ENCODE data around the gene LAPTM4A. TPM values are rescaled to one million over a fixed set of nuclear protein-coding genes. Genes with fewer than 3 reads are reported as not detected.

LAPTM4A gene
- total RNA-seq, 1 experiment from 2014 or later: 123 TPM

DNA sequence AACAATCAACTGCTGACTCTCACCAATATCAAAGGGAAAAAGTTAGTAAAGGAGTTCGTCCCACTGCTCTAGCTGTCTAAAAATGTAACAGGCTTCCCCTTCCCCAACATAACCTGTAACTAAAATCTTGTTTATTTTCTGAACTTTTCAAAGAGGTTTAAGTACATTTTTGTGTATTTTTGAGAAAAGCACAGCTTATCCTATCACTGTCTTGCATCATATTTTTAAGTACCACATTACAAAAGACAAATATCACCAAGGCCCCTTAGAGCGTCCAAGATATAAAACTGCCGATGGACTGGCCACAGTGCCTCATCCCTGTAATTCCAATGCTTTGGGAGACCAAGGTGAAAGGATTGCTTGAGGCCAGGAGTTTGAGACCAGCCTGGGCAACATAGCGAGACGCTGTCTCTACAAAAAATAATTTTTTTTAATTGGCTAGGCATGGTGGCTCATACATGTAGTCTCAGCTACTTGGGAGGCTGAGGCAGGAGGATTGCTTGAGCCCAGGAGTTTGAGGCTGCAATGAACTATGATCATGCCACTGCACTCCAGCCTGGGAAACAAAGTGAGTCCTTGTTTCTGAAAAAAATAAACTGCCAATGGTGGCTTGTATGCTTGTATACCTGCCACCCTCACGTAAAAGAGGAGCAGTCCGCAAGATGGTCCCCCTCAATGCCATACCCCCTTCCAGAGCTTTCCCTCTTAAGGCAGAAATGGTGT, 21.2 kb upstream of the LAPTM4A start:
- CTCF ChIA-PET: no interaction called here
- no peak for TF ChIP-seq POLR2AphosphoS5 (IDR thresholded peaks at IDR 0.05; ENCODE audit: low read depth, low read length)
- no peak for TF ChIP-seq SIN3A (IDR thresholded peaks at IDR 0.05; ENCODE audit: borderline replicate concordance, insufficient read depth, low read depth, low read length)
- no peak for TF ChIP-seq TCF7L2 (IDR thresholded peaks at IDR 0.05; ENCODE audit: low read depth, low read length)
- TF ChIP-seq, protein P1, sequence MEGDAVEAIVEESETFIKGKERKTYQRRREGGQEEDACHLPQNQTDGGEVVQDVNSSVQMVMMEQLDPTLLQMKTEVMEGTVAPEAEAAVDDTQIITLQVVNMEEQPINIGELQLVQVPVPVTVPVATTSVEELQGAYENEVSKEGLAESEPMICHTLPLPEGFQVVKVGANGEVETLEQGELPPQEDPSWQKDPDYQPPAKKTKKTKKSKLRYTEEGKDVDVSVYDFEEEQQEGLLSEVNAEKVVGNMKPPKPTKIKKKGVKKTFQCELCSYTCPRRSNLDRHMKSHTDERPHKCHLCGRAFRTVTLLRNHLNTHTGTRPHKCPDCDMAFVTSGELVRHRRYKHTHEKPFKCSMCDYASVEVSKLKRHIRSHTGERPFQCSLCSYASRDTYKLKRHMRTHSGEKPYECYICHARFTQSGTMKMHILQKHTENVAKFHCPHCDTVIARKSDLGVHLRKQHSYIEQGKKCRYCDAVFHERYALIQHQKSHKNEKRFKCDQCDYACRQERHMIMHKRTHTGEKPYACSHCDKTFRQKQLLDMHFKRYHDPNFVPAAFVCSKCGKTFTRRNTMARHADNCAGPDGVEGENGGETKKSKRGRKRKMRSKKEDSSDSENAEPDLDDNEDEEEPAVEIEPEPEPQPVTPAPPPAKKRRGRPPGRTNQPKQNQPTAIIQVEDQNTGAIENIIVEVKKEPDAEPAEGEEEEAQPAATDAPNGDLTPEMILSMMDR (IDR thresholded peaks at IDR 0.05): no peak
- TF ChIP-seq, protein P2, sequence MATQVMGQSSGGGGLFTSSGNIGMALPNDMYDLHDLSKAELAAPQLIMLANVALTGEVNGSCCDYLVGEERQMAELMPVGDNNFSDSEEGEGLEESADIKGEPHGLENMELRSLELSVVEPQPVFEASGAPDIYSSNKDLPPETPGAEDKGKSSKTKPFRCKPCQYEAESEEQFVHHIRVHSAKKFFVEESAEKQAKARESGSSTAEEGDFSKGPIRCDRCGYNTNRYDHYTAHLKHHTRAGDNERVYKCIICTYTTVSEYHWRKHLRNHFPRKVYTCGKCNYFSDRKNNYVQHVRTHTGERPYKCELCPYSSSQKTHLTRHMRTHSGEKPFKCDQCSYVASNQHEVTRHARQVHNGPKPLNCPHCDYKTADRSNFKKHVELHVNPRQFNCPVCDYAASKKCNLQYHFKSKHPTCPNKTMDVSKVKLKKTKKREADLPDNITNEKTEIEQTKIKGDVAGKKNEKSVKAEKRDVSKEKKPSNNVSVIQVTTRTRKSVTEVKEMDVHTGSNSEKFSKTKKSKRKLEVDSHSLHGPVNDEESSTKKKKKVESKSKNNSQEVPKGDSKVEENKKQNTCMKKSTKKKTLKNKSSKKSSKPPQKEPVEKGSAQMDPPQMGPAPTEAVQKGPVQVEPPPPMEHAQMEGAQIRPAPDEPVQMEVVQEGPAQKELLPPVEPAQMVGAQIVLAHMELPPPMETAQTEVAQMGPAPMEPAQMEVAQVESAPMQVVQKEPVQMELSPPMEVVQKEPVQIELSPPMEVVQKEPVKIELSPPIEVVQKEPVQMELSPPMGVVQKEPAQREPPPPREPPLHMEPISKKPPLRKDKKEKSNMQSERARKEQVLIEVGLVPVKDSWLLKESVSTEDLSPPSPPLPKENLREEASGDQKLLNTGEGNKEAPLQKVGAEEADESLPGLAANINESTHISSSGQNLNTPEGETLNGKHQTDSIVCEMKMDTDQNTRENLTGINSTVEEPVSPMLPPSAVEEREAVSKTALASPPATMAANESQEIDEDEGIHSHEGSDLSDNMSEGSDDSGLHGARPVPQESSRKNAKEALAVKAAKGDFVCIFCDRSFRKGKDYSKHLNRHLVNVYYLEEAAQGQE (IDR thresholded peaks at IDR 0.05; ENCODE audit: insufficient read depth in 1 of 2, low read depth in 2 of 2, low read length in 1 of 2): no peak
- H3K4me1 ChIP-seq (ENCODE audit: control insufficient read depth, insufficient read depth, low read length): peaks cover 3% of the 10 kb centered on the region; the same call in 1 of the 2 replicates
- POLR2A ChIA-PET: no interaction called here
- no TSS peak for BruUV-seq (replicated peaks)
- H3K9me3 ChIP-seq (ENCODE audit: control insufficient read depth, insufficient read depth, low read depth, low read length): no peaks in the 10 kb centered on the region
- no peak for DNase-seq (ENCODE audit: low read depth, low spot score)
- in situ Hi-C loops (cut with HindIII; ENCODE audit: low pct_unique_long_range_greater_than_20kb, low sequenced_read_pairs) (no loop called here), intact Hi-C loops (cut with micrococcal nuclease; ENCODE audit: unreplicated experiment) (no loop called here)
- ATAC-seq: no peak
- no peaks in the 10 kb centered on the region for H3K36me3 ChIP-seq (ENCODE audit: control insufficient read depth, insufficient read depth, low read length)
- H3K27ac ChIP-seq (ENCODE audit: low read length): no peak overlapping the region; the same call in 1 of the 2 replicates
- no peak overlapping the region for H3K4me3 ChIP-seq (ENCODE audit: low read depth in 2 of 2, low read length in 2 of 2)
- no peaks in the 10 kb centered on the region for H3K27me3 ChIP-seq (ENCODE audit: control insufficient read depth, insufficient read depth, low read length)

DNA sequence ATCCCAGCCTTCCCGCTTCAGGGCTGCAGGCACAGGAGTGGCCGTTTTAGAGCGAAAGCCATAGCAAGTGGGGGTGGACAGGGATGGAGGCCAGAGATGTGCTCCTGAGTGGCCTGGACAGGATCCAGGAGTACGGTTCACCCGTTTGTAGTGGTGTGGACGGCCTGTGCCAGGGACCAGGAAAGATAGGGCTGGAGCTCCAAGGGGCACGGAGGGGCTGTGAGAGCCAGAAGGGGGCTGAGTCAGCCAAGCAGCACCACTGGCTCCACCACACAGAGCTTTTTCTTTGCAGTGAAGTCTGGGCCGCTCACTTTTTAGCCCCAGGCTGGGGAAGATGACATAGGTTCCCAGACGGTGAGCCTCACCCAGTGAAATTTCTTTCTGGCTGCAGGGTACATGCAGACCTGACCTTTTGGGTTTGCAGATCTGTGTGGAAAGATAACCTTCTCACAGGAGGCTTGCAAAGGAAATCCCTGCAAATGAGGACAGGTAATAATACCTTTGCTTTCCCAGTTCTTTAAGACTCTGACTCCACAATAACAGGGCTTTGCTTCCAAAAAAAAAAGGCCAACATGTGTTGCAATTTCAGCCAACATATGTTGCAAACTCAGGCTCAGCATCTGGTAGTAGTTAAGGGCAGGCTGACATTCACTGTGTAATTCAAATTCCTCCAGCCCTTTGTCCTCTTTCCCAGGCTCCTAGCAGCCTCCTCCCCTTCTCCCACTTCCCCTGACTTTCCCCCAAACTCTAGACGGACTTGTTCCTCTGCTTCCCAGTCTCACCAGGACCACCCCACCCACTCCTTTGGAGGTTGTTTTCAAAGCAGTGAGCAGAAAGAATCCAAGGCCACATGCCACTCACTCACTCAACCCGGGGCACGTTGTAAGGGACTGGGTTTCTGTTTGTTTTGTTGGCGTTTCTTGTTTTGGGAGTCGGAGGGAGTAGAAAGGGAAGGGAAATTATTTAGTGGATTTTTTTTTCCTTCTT, 20.3 kb upstream of the LAPTM4A start:
- ChIA-PET CTCF (no interaction called here), POLR2A (interaction anchor here (1.1 kb wide), 1 partner anchor 8 kb away, joined by 5 read pairs; no protein-coding TSS in a partner anchor)
- peaks cover 3% of the 10 kb centered on the region; the same call in 1 of the 2 replicates for H3K4me1 ChIP-seq (ENCODE audit: control insufficient read depth, insufficient read depth, low read length)
- no TSS peak for BruUV-seq (replicated peaks)
- DNase-seq (ENCODE audit: low read depth, low spot score) (no peak), ATAC-seq (peak; percentile 70)
- no peaks in the 10 kb centered on the region for H3K27me3 ChIP-seq (ENCODE audit: control insufficient read depth, insufficient read depth, low read length)
- TF ChIP-seq, protein P2 (IDR thresholded peaks at IDR 0.05; ENCODE audit: insufficient read depth in 1 of 2, low read depth in 2 of 2, low read length in 1 of 2): no peak
- TF ChIP-seq SIN3A (IDR thresholded peaks at IDR 0.05; ENCODE audit: borderline replicate concordance, insufficient read depth, low read depth, low read length): no peak
- TF ChIP-seq TCF7L2 (IDR thresholded peaks at IDR 0.05; ENCODE audit: low read depth, low read length): no peak
- no peak for TF ChIP-seq POLR2AphosphoS5 (IDR thresholded peaks at IDR 0.05; ENCODE audit: low read depth, low read length)
- TF ChIP-seq, protein P1 (IDR thresholded peaks at IDR 0.05): no peak
- H3K9me3 ChIP-seq (ENCODE audit: control insufficient read depth, insufficient read depth, low read depth, low read length): no peaks in the 10 kb centered on the region
- intact Hi-C loops (cut with micrococcal nuclease; ENCODE audit: unreplicated experiment) (no loop called here), in situ Hi-C loops (cut with HindIII; ENCODE audit: low pct_unique_long_range_greater_than_20kb, low sequenced_read_pairs) (no loop called here)
- no peaks in the 10 kb centered on the region for H3K36me3 ChIP-seq (ENCODE audit: control insufficient read depth, insufficient read depth, low read length)
- H3K27ac ChIP-seq (ENCODE audit: low read length): peak overlapping the region; percentile 24; the same call in 1 of the 2 replicates
- no peak overlapping the region for H3K4me3 ChIP-seq (ENCODE audit: low read depth in 2 of 2, low read length in 2 of 2)
